ENCODE results near the gene NABP2. TPM values are rescaled to one million over a fixed set of nuclear protein-coding genes. Genes with fewer than 3 reads are reported as not detected.

The NABP2 gene
- polyA plus RNA-seq, 1 of the 3 experiments (the other 2 are of a cell fraction), result 49.3 TPM

DNA sequence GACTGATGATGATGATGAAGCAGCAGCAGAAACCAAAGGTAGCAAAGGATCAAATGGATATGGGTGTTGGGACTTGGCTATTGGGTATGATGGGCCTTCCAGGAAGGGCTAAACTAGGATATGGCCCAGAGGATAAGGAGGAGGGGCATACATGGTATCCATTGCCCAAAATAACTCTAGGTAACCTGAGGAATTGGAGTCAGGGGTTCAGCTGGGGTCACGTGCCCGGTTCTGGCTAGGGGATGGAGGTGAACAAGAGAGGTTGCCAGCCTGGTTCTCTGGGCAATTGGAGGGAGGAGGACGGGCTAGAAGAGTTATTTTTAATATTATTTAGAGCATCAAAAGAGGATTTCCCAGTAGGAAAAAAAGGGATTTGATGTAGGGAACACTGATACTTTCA lies 36.8 kb downstream of the NABP2 start:
- Histone ChIP-seq H3K4me1 (ENCODE audit: control insufficient read depth in 1 of 2, insufficient read depth in 2 of 2, low read depth in 1 of 2, low read length in 1 of 2) (peaks cover 15 to 19% of the 10 kb centered on the region in 2 experiments), H3K4me3 (ENCODE audit: low read depth in 2 of 2, low read length in 1 of 2) (no peak overlapping the region), H3K27me3 (ENCODE audit: insufficient read depth) (no peaks in the 10 kb centered on the region), H3K4me2 (no peak overlapping the region), H2AFZ (ENCODE audit: low read depth) (no peak overlapping the region), H3K36me3 (replicated peaks in 1 of 2; ENCODE audit: control insufficient read depth in 1 of 2, insufficient read depth in 2 of 2, low read length in 1 of 2) (peaks cover 3 to 5% of the 10 kb centered on the region in 2 experiments), H3K9ac (no peak overlapping the region), H3K27ac (ENCODE audit: low read depth in 2 of 2, low read length in 1 of 2) (peak overlapping the region in 1 of 2 experiments; percentile 66; a peak in 1 of 4 replicates), H3F3A (replicated peaks; ENCODE audit: insufficient read depth) (peaks cover 39% of the 10 kb centered on the region), H3K9me2 (no peaks in the 10 kb centered on the region), H3K9me3 (no peaks in the 10 kb centered on the region), H3K79me2 (ENCODE audit: insufficient read depth) (peaks cover 23% of the 10 kb centered on the region), H4K20me1 (ENCODE audit: insufficient read depth) (peaks cover 11% of the 10 kb centered on the region)
- DNase-seq, result no peak
- TF ChIP-seq RFX5 (IDR thresholded peaks at IDR 0.05; ENCODE audit: low read length) (no peak), RAD21 (IDR thresholded peaks at IDR 0.05; ENCODE audit: low read length) (no peak), EP300 (IDR thresholded peaks at IDR 0.05; ENCODE audit: borderline replicate concordance in 1 of 2, low read depth in 1 of 2, low read length in 1 of 2) (no peak), EZH2phosphoT487 (IDR thresholded peaks at IDR 0.05; ENCODE audit: borderline replicate concordance, low read depth) (no peak), YY1 (IDR thresholded peaks at IDR 0.05; ENCODE audit: low read depth) (no peak), IRF3 (IDR thresholded peaks at IDR 0.05; ENCODE audit: low read depth, low read length) (no peak), SIN3A (IDR thresholded peaks at IDR 0.05; ENCODE audit: borderline replicate concordance, low read depth, low read length) (no peak)
- TF ChIP-seq, protein P1, sequence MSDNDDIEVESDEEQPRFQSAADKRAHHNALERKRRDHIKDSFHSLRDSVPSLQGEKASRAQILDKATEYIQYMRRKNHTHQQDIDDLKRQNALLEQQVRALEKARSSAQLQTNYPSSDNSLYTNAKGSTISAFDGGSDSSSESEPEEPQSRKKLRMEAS (IDR thresholded peaks at IDR 0.05; ENCODE audit: low read depth), result no peak
- CTCF ChIA-PET, result interaction anchor here (2.0 to 2.1 kb wide), 2 partner anchors 9 to 15 kb away, joined by 5 to 6 read pairs; no protein-coding TSS in a partner anchor
- 85% methylated on average over 3 of the region's 3 CpGs for WGBS (ENCODE audit: low lambda C conversion rate)
- POLR2A ChIA-PET, result no interaction called here

GRCh38 chr12:56261503-56262232 lies 37.5 kb downstream of the NABP2 start:
- DNase-seq, result no peak
- ChIA-PET POLR2A (no interaction called here), CTCF (interaction anchor here (0.9 to 2.1 kb wide), 3 partner anchors 10 to 70 kb away, joined by 3 to 6 read pairs (median 5); no protein-coding TSS in a partner anchor)
- no peak overlapping the region; the same call in 1 of the 2 replicates for H3K9ac ChIP-seq
- H2AFZ ChIP-seq (ENCODE audit: low read depth), result peak overlapping the region; percentile 69; the same call in 1 of the 2 replicates
- H3K4me3 ChIP-seq (ENCODE audit: low read depth in 2 of 2, low read length in 1 of 2), result no peak overlapping the region
- H4K20me1 ChIP-seq (ENCODE audit: insufficient read depth), result peaks cover 6% of the 10 kb centered on the region
- peaks cover 15% of the 10 kb centered on the region for H3K79me2 ChIP-seq (ENCODE audit: insufficient read depth)
- peak overlapping the region; percentile 41 to 66; a peak in 3 of 4 replicates for H3K27ac ChIP-seq (ENCODE audit: low read depth in 2 of 2, low read length in 1 of 2)
- H3K9me2 ChIP-seq, result no peaks in the 10 kb centered on the region
- 62% methylated on average over 5 of the region's 5 CpGs for WGBS (ENCODE audit: low lambda C conversion rate)
- H3K4me1 ChIP-seq (ENCODE audit: control insufficient read depth in 1 of 2, insufficient read depth in 2 of 2, low read depth in 1 of 2, low read length in 1 of 2), result peaks cover 10 to 14% of the 10 kb centered on the region in 2 experiments
- H3K27me3 ChIP-seq (ENCODE audit: insufficient read depth), result no peaks in the 10 kb centered on the region
- H3K36me3 ChIP-seq (replicated peaks in 1 of 2; ENCODE audit: control insufficient read depth in 1 of 2, insufficient read depth in 2 of 2, low read length in 1 of 2), result no peaks in the 10 kb centered on the region
- H3F3A ChIP-seq (replicated peaks; ENCODE audit: insufficient read depth), result peaks cover 39% of the 10 kb centered on the region
- no peaks in the 10 kb centered on the region for H3K9me3 ChIP-seq
- H3K4me2 ChIP-seq, result peak overlapping the region; percentile 3; the same call in 1 of the 2 replicates
- TF ChIP-seq FOXJ3 (CRISPR knock-in tag; IDR thresholded peaks at IDR 0.05), result no peak
- no peak for TF ChIP-seq CHD2 (IDR thresholded peaks at IDR 0.05; ENCODE audit: low read length, partially characterized antibody)
- no peak for TF ChIP-seq EZH2phosphoT487 (IDR thresholded peaks at IDR 0.05; ENCODE audit: borderline replicate concordance, low read depth)
- no peak for TF ChIP-seq EP300 (IDR thresholded peaks at IDR 0.05; ENCODE audit: borderline replicate concordance in 1 of 2, low read depth in 1 of 2, low read length in 1 of 2)
- TF ChIP-seq, protein P2, sequence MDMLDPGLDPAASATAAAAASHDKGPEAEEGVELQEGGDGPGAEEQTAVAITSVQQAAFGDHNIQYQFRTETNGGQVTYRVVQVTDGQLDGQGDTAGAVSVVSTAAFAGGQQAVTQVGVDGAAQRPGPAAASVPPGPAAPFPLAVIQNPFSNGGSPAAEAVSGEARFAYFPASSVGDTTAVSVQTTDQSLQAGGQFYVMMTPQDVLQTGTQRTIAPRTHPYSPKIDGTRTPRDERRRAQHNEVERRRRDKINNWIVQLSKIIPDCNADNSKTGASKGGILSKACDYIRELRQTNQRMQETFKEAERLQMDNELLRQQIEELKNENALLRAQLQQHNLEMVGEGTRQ (IDR thresholded peaks at IDR 0.05; ENCODE audit: borderline replicate concordance, low read depth, low read length), result no peak
- no peak for TF ChIP-seq GATA2 (CRISPR knock-in tag; IDR thresholded peaks at IDR 0.05)
- TF ChIP-seq REST (IDR thresholded peaks at IDR 0.05; ENCODE audit: low read depth, low read length), result no peak
- peak; percentile 42; the same call in 1 of the 2 replicates for TF ChIP-seq JUND (IDR thresholded peaks at IDR 0.05)
- peak; percentile 65 for TF ChIP-seq FOSL2 (IDR thresholded peaks at IDR 0.05; ENCODE audit: borderline replicate concordance, low read depth)
- TF ChIP-seq, protein P3, sequence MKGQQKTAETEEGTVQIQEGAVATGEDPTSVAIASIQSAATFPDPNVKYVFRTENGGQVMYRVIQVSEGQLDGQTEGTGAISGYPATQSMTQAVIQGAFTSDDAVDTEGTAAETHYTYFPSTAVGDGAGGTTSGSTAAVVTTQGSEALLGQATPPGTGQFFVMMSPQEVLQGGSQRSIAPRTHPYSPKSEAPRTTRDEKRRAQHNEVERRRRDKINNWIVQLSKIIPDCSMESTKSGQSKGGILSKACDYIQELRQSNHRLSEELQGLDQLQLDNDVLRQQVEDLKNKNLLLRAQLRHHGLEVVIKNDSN (IDR thresholded peaks at IDR 0.05; ENCODE audit: borderline replicate concordance, low read depth), result peak; percentile 71

Measured in SK-N-SH (cell line).